Measurements from ENCODE around the gene CRYBG1.
"Not testable (repeated sequence)": the region's sequence is repeated elsewhere in the genome, so short reads cannot be mapped to it uniquely, and the experiment has no call there.

The CRYBG1 gene

GRCh38 chr6:106510090-106510970, 149.8 kb downstream of the CRYBG1 start:
- Mint-ChIP-seq H3K27ac (peak overlapping the region; percentile 70), H3K4me1 (ENCODE audit: low read depth) (peaks cover 56% of the 10 kb centered on the region), H3K36me3 (no peaks in the 10 kb centered on the region), H3K4me3 (peak overlapping the region; percentile 97), H3K9me3 (ENCODE audit: low read depth) (no peaks in the 10 kb centered on the region), H3K27me3 (no peaks in the 10 kb centered on the region)

GRCh38 chr6:106511288-106512047, 151.0 kb downstream of the CRYBG1 start:
- H3K9me3 Mint-ChIP-seq (ENCODE audit: low read depth), result no peaks in the 10 kb centered on the region
- no peaks in the 10 kb centered on the region for H3K27me3 Mint-ChIP-seq
- no peaks in the 10 kb centered on the region for H3K36me3 Mint-ChIP-seq
- H3K4me1 Mint-ChIP-seq (ENCODE audit: low read depth), result peaks cover 65% of the 10 kb centered on the region
- H3K4me3 Mint-ChIP-seq, result peak overlapping the region; percentile 97
- H3K27ac Mint-ChIP-seq, result peak overlapping the region; percentile 75

- H3K27me3 Mint-ChIP-seq, result no peaks in the 10 kb centered on the region
- H3K9me3 Mint-ChIP-seq (ENCODE audit: low read depth), result no peaks in the 10 kb centered on the region
- H3K4me3 Mint-ChIP-seq, result peak overlapping the region; percentile 97
- no peaks in the 10 kb centered on the region for H3K36me3 Mint-ChIP-seq
- peaks cover 71% of the 10 kb centered on the region for H3K4me1 Mint-ChIP-seq (ENCODE audit: low read depth)
- peak overlapping the region; percentile 95 for H3K27ac Mint-ChIP-seq
Measured at GRCh38 chr6:106512048-106512967, 151.8 kb downstream of the CRYBG1 start.

- Mint-ChIP-seq H3K4me3 (peak overlapping the region; percentile 97), H3K27ac (peak overlapping the region; percentile 95), H3K4me1 (ENCODE audit: low read depth) (peaks cover 76% of the 10 kb centered on the region), H3K27me3 (no peaks in the 10 kb centered on the region), H3K9me3 (ENCODE audit: low read depth) (no peaks in the 10 kb centered on the region), H3K36me3 (no peaks in the 10 kb centered on the region)
Measured at GRCh38 chr6:106512968-106513574, 152.6 kb downstream of the CRYBG1 start.

DNA sequence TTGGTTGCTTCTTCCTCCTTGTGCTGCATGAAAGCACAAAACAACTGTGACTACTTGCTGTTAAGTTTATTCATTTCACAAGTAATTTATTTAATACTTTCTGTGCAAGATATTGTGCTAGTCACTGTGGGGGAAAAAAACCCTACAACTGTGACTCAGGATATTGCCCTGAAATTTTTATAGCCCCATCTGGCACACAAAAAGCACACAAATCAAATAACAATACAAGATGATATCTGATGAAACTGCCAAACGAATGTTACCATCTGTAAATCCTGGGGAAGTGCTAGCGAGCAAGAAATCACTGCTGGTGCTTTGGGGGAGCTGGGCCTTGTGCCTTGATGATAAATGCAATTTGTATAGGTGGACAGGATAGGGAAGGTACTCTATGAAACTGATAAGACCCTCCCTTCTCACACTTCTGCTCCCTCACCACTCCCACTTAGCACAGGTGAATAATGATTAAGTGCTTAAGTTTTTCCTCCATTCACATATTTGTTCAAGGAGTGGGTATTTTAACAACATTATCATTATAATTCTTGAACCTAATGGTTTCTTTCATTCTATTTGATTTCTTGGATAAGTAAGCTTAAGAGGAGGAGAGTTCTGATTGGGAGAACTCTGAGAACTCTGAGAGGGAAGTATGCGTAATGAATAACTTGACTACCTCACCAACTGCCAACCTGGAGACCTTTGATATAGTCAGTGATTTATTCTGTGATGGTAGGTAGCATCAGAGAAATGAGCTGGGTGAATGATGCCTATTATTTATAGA, 153.5 kb downstream of the CRYBG1 start:
- Mint-ChIP-seq H3K4me3 (peak overlapping the region; percentile 97), H3K9me3 (ENCODE audit: low read depth) (no peaks in the 10 kb centered on the region), H3K27ac (peak overlapping the region; percentile 95), H3K4me1 (ENCODE audit: low read depth) (peaks cover 79% of the 10 kb centered on the region), H3K27me3 (no peaks in the 10 kb centered on the region), H3K36me3 (no peaks in the 10 kb centered on the region)

DNA sequence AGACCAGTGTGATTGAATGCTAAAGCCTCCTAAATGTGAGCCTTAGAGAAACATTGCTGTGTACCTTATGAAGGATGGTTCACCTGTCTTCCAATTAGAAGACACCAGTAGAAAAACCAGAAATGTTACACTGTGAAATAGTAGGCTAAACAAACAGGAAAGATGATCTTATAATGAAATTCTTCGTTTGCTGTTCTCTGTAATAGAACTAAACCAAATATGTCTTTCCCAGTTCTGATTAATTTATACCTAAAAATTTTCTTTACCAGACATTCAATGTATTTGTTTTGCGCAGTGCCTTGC, 154.0 kb downstream of the CRYBG1 start:
- no peaks in the 10 kb centered on the region for H3K36me3 Mint-ChIP-seq
- no peaks in the 10 kb centered on the region for H3K9me3 Mint-ChIP-seq (ENCODE audit: low read depth)
- peak overlapping the region; percentile 97 for H3K4me3 Mint-ChIP-seq
- no peaks in the 10 kb centered on the region for H3K27me3 Mint-ChIP-seq
- peaks cover 80% of the 10 kb centered on the region for H3K4me1 Mint-ChIP-seq (ENCODE audit: low read depth)
- peak overlapping the region; percentile 95 for H3K27ac Mint-ChIP-seq

GRCh38 chr6:106515582-106515981, 155.1 kb downstream of the CRYBG1 start:
- peak overlapping the region; percentile 67 for H3K4me3 Mint-ChIP-seq
- not testable (repeated sequence) for H3K36me3 Mint-ChIP-seq; H3K27me3 Mint-ChIP-seq; H3K9me3 Mint-ChIP-seq (ENCODE audit: low read depth)
- H3K27ac Mint-ChIP-seq, result peak overlapping the region; percentile 91
- H3K4me1 Mint-ChIP-seq (ENCODE audit: low read depth), result peaks cover 81% of the 10 kb centered on the region

- no peaks in the 10 kb centered on the region for H3K9me3 Mint-ChIP-seq (ENCODE audit: low read depth)
- peak overlapping the region; percentile 48 for H3K4me3 Mint-ChIP-seq
- H3K4me1 Mint-ChIP-seq (ENCODE audit: low read depth), result peaks cover 80% of the 10 kb centered on the region
- no peaks in the 10 kb centered on the region for H3K36me3 Mint-ChIP-seq
- no peaks in the 10 kb centered on the region for H3K27me3 Mint-ChIP-seq
- H3K27ac Mint-ChIP-seq, result peak overlapping the region; percentile 91
Measured at GRCh38 chr6:106516616-106517015, 156.1 kb downstream of the CRYBG1 start.

GRCh38 chr6:106517706-106518105, 157.2 kb downstream of the CRYBG1 start:
- H3K36me3 Mint-ChIP-seq, result no peaks in the 10 kb centered on the region
- H3K27ac Mint-ChIP-seq, result peak overlapping the region; percentile 75
- peak overlapping the region; percentile 59 for H3K4me3 Mint-ChIP-seq
- H3K4me1 Mint-ChIP-seq (ENCODE audit: low read depth), result peaks cover 87% of the 10 kb centered on the region
- no peaks in the 10 kb centered on the region for H3K9me3 Mint-ChIP-seq (ENCODE audit: low read depth)
- no peaks in the 10 kb centered on the region for H3K27me3 Mint-ChIP-seq

DNA sequence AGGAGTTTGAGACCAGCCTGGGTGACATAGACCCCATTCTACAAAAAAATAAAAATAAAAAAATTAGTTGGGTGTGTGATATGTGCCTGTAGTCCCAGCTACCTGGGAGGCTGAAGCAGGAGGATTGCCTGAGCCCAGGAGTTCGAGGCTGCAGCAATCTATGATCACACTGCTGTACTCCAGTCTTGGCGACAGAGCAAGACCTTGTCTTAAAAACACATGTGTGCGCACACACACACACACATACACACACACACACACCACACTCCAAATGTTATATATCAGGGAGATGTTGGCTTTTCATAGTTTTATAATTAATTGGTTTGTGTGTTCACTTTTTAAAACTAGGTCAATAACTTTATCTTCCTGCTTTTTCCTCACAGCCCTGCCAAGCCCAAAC, 158.2 kb downstream of the CRYBG1 start:
- Mint-ChIP-seq H3K36me3 (no peaks in the 10 kb centered on the region), H3K27me3 (no peaks in the 10 kb centered on the region), H3K27ac (peak overlapping the region; percentile 97)

GRCh38 chr6:106519460-106520394, 159.2 kb downstream of the CRYBG1 start:
- Mint-ChIP-seq H3K27ac (peak overlapping the region; percentile 97), H3K4me1 (ENCODE audit: low read depth) (peaks cover 84% of the 10 kb centered on the region), H3K9me3 (ENCODE audit: low read depth) (no peaks in the 10 kb centered on the region), H3K36me3 (no peaks in the 10 kb centered on the region), H3K27me3 (no peaks in the 10 kb centered on the region), H3K4me3 (peak overlapping the region; percentile 87)

More for the DNA sequence above, 158.2 kb downstream of the CRYBG1 start:
- peaks cover 85% of the 10 kb centered on the region for H3K4me1 Mint-ChIP-seq (ENCODE audit: low read depth)
- H3K4me3 Mint-ChIP-seq, result peak overlapping the region; percentile 87
- no peaks in the 10 kb centered on the region for H3K9me3 Mint-ChIP-seq (ENCODE audit: low read depth)

GRCh38 chr6:106520711-106521401, 160.3 kb downstream of the CRYBG1 start:
- no peaks in the 10 kb centered on the region for H3K36me3 Mint-ChIP-seq
- no peaks in the 10 kb centered on the region for H3K9me3 Mint-ChIP-seq (ENCODE audit: low read depth)
- H3K27me3 Mint-ChIP-seq, result no peaks in the 10 kb centered on the region
- peak overlapping the region; percentile 87 for H3K4me3 Mint-ChIP-seq
- peaks cover 86% of the 10 kb centered on the region for H3K4me1 Mint-ChIP-seq (ENCODE audit: low read depth)
- H3K27ac Mint-ChIP-seq, result peak overlapping the region; percentile 97

Data from activated naive CD8-positive, alpha-beta T cell (primary cell).